ENCODE results near the gene NKAP.
"Not testable (repeated sequence)": the region's sequence is repeated elsewhere in the genome, so short reads cannot be mapped to it uniquely, and the experiment has no call there.

Gene NKAP

GRCh38 chrX:119935215-119935874 lies 8.2 kb downstream of the NKAP start:
- no peak for DNase-seq

- not testable (repeated sequence) for DNase-seq
These were observed 21.2 kb downstream of the NKAP start for GRCh38 chrX:119922391-119922790.

GRCh38 chrX:119919835-119920585 lies 23.5 kb downstream of the NKAP start:
- no peak for DNase-seq

- no peak for DNase-seq
These were observed 25.7 kb downstream of the NKAP start for GRCh38 chrX:119917877-119918276.

- DNase-seq: no peak
These were observed 27.2 kb downstream of the NKAP start for GRCh38 chrX:119916310-119916709.

- no peak for DNase-seq
These were observed 42.6 kb downstream of the NKAP start for GRCh38 chrX:119900976-119901375.

GRCh38 chrX:119899125-119899524 lies 44.4 kb downstream of the NKAP start:
- no peak for DNase-seq

- no peak for DNase-seq
These were observed 47.7 kb downstream of the NKAP start, which contains the start of gene AKAP14 for GRCh38 chrX:119895843-119896326. Gene AKAP14, plus strand, starts transcription at chrX:119895893. Its CDS starts 7,331 bp downstream, at chrX:119903224.

- not testable (repeated sequence) for DNase-seq
These were observed 51.4 kb downstream of the NKAP start for GRCh38 chrX:119891961-119892692.

- DNase-seq: not testable (repeated sequence)
These were observed 52.9 kb downstream of the NKAP start for GRCh38 chrX:119890626-119891025.

GRCh38 chrX:119887721-119888425 lies 55.7 kb downstream of the NKAP start:
- DNase-seq: peak; percentile 22

GRCh38 chrX:119885554-119886428 lies 57.8 kb downstream of the NKAP start:
- DNase-seq: no peak

GRCh38 chrX:119880552-119881437 lies 62.8 kb downstream of the NKAP start:
- DNase-seq: peak; percentile 0

GRCh38 chrX:119880076-119880475 lies 63.5 kb downstream of the NKAP start:
- DNase-seq: no peak

GRCh38 chrX:119878740-119879139 lies 64.8 kb downstream of the NKAP start:
- DNase-seq: no peak

GRCh38 chrX:119871599-119872395 lies 71.8 kb downstream of the NKAP start, which contains the start of the genes NDUFA1 and RNF113A:
Gene NDUFA1, plus strand, starts transcription at chrX:119871832. Its CDS starts 80 bp downstream, at chrX:119871912.
Gene RNF113A, minus strand, starts transcription at chrX:119871733. Its CDS starts 120 bp downstream, at chrX:119871613.
- DNase-seq: peak; percentile 72

GRCh38 chrX:119871245-119871598 lies 72.3 kb downstream of the NKAP start:
- peak; percentile 16 for DNase-seq

Measured in effector CD8-positive, alpha-beta T cell (primary cell).